Ovary (tissue), 3 donors: Measurements from ENCODE around the gene ACAP3.
A peak's percentile ranks its signal among the peaks of the same experiment; 100 is the strongest.

Experiments
- CTCF ChIP-seq, 3 donors: fragments of 450-650 bp in 2 of 3; fragments of 200-600 bp in 1 of 3; IDR thresholded peaks; one replicate each; pipeline versions ENCODE4 v1.5.1 to v1.8.0; 2016 to 2022; ENCODE audit warnings: antibody characterized with exemption in 3 of 3, mild to moderate bottlenecking in 1 of 3
- EP300 ChIP-seq: sonication (generic); formaldehyde crosslinking; IDR thresholded peaks from one replicate; pipeline ENCODE4 v1.6.1; 2017; ENCODE audit warnings: antibody characterized with exemption
- POLR2A ChIP-seq: fragments of 450-650 bp; IDR thresholded peaks from one replicate; pipeline ENCODE4 v1.6.1; 2017; ENCODE audit warnings: antibody characterized with exemption, mild to moderate bottlenecking, moderate library complexity
- donor health status: DM: no; HTN: no; CAD: no.

GRCh38 chr1:1324524-1325287, 17.0 kb upstream of the ACAP3 start, which contains the start of the genes CPTP and INTS11:
- TF ChIP-seq CTCF (IDR thresholded peaks at IDR 0.05) (no peak), POLR2A (peak; percentile 70), EP300 (no peak)
